T-helper 1 cell (primary cell): ENCODE measurements around the gene MOV10L1.
A peak's percentile ranks its signal among the peaks of the same experiment; 100 is the strongest.
"Not testable (repeated sequence)": the region's sequence is repeated elsewhere in the genome, so short reads cannot be mapped to it uniquely, and the experiment has no call there.

ENCODE experiments used
- DNase-seq, 5 donors: peaks; one replicate each; pipeline ENCODE4 v3.0.0-alpha.2; 2012 to 2020

MOV10L1 gene

GRCh38 chr22:50105208-50106100 lies 15.6 kb downstream of the MOV10L1 start:
- DNase-seq = peak in 1 of 5 donors; percentile 60

GRCh38 chr22:50107529-50107928 lies 17.7 kb downstream of the MOV10L1 start:
- DNase-seq = no peak

GRCh38 chr22:50111056-50111455 lies 21.2 kb downstream of the MOV10L1 start:
- DNase-seq = no peak

GRCh38 chr22:50112151-50113118 lies 22.6 kb downstream of the MOV10L1 start:
- peak in 1 of 5 donors; percentile 37 for DNase-seq

GRCh38 chr22:50114221-50115021 lies 24.6 kb downstream of the MOV10L1 start:
- DNase-seq = no peak

GRCh38 chr22:50115693-50116092 lies 25.9 kb downstream of the MOV10L1 start:
- no peak for DNase-seq

- DNase-seq = no peak
Observed at GRCh38 chr22:50117168-50117762, 27.5 kb downstream of the MOV10L1 start.

- DNase-seq = no peak
Observed at GRCh38 chr22:50118129-50118528, 28.3 kb downstream of the MOV10L1 start.

- DNase-seq = no peak
Observed at GRCh38 chr22:50118557-50119168, 28.9 kb downstream of the MOV10L1 start.

GRCh38 chr22:50119169-50119767 lies 29.5 kb downstream of the MOV10L1 start:
- DNase-seq = no peak

- no peak for DNase-seq
Observed at GRCh38 chr22:50119768-50120251, 30.0 kb downstream of the MOV10L1 start.

- no peak for DNase-seq
Observed at GRCh38 chr22:50121202-50121740, 31.5 kb downstream of the MOV10L1 start.

- DNase-seq = no peak
Observed at GRCh38 chr22:50123119-50123518, 33.3 kb downstream of the MOV10L1 start.

- DNase-seq = no peak
Observed at GRCh38 chr22:50125029-50125428, 35.2 kb downstream of the MOV10L1 start.

GRCh38 chr22:50129121-50129736 lies 39.4 kb downstream of the MOV10L1 start:
- no peak for DNase-seq

- no peak for DNase-seq
Observed at GRCh38 chr22:50131894-50132293, 42.1 kb downstream of the MOV10L1 start.

GRCh38 chr22:50134481-50134880 lies 44.7 kb downstream of the MOV10L1 start:
- DNase-seq = no peak

- DNase-seq = no peak
Observed at GRCh38 chr22:50136581-50137015, 46.8 kb downstream of the MOV10L1 start.

GRCh38 chr22:50137277-50137676 lies 47.5 kb downstream of the MOV10L1 start:
- DNase-seq = not testable (repeated sequence)

GRCh38 chr22:50138041-50138440 lies 48.2 kb downstream of the MOV10L1 start:
- DNase-seq = no peak
